H9 (cell line): Measurements from ENCODE around the gene OMG. TPM values are rescaled to one million over a fixed set of nuclear protein-coding genes. Genes with fewer than 3 reads are reported as not detected.

Source experiments
- DNase-seq: peaks from one replicate; pipeline ENCODE4 v3.0.0-alpha.2; 2017
- H2AFZ ChIP-seq: one replicate; pipeline ENCODE4 v1.6.1; 2013; ENCODE audit warnings: mild to moderate bottlenecking, low read length, control low read depth, moderate library complexity
- H2AK5ac ChIP-seq: 2 replicates; pipeline ENCODE4 v1.6.1; 2013; ENCODE audit warnings: low read length, control low read depth, mixed read lengths; ENCODE audit not compliant: insufficient read length
- H2BK120ac ChIP-seq: one replicate; pipeline ENCODE4 v1.6.1; 2013; ENCODE audit warnings: low read depth, mild to moderate bottlenecking, low read length, control low read depth, inconsistent platforms; ENCODE audit not compliant: poor library complexity, severe bottlenecking
- H2BK12ac ChIP-seq: 2 replicates; pipeline ENCODE4 v1.6.1; 2013; ENCODE audit warnings: low read length, control low read depth, mixed read lengths, low read depth; ENCODE audit not compliant: insufficient read length
- H2BK15ac ChIP-seq: 2 replicates; pipeline ENCODE4 v1.6.1; 2013; ENCODE audit warnings: low read depth, low read length, control low read depth
- H2BK20ac ChIP-seq: one replicate; pipeline ENCODE4 v1.6.1; 2013; ENCODE audit warnings: low read depth, mild to moderate bottlenecking, low read length, control low read depth, inconsistent platforms; ENCODE audit not compliant: poor library complexity, severe bottlenecking
- H2BK5ac ChIP-seq: 2 replicates; pipeline ENCODE4 v1.6.1; 2013; ENCODE audit warnings: low read length, control low read depth, mixed read lengths; ENCODE audit not compliant: insufficient read length
- H3K14ac ChIP-seq: 2 replicates; pipeline ENCODE4 v1.6.1; 2013; ENCODE audit warnings: low read length, control low read depth; ENCODE audit not compliant: insufficient read depth
- H3K18ac ChIP-seq: 2 replicates; pipeline ENCODE4 v1.6.1; 2013; ENCODE audit warnings: low read depth, mild to moderate bottlenecking, mixed read lengths, low read length, control low read depth; ENCODE audit not compliant: insufficient read length
- H3K23ac ChIP-seq: 2 replicates; pipeline ENCODE4 v1.6.1; 2013; ENCODE audit warnings: low read length, control low read depth, mixed read lengths, low read depth; ENCODE audit not compliant: insufficient read length
- H3K23me2 ChIP-seq: 2 replicates; pipeline ENCODE4 v1.6.1; 2013; ENCODE audit warnings: low read depth, mild to moderate bottlenecking, mixed read lengths, low read length, control low read depth; ENCODE audit not compliant: insufficient read length, poor library complexity, severe bottlenecking
- H3K27ac ChIP-seq: 2 replicates; pipeline ENCODE4 v1.5.1; 2013; ENCODE audit warnings: low read length, control low read depth, mixed read lengths, low read depth; ENCODE audit not compliant: insufficient read length
- H3K27me3 ChIP-seq: 2 replicates; pipeline ENCODE4 v1.6.1; 2013; ENCODE audit warnings: low read length, control low read depth, inconsistent platforms; ENCODE audit not compliant: insufficient read depth
- H3K4ac ChIP-seq: 2 replicates; pipeline ENCODE4 v1.6.1; 2013; ENCODE audit warnings: low read depth, mild to moderate bottlenecking, control low read depth, inconsistent platforms, low read length, moderate library complexity
- H3K4me1 ChIP-seq: 2 replicates; pipeline ENCODE4 v1.6.1; 2013; ENCODE audit warnings: low read length, control low read depth, inconsistent platforms; ENCODE audit not compliant: insufficient read depth
- H3K4me2 ChIP-seq: 2 replicates; pipeline ENCODE4 v1.6.1; 2013; ENCODE audit warnings: low read length, control low read depth, mixed read lengths; ENCODE audit not compliant: insufficient read length, insufficient read depth
- H3K56ac ChIP-seq: 2 replicates; pipeline ENCODE4 v1.6.1; 2013; ENCODE audit warnings: low read depth, mild to moderate bottlenecking, mixed read lengths, low read length, control low read depth; ENCODE audit not compliant: insufficient read length
- H3K79me1 ChIP-seq: 2 replicates; pipeline ENCODE4 v1.6.1; 2013; ENCODE audit warnings: low read depth, mild to moderate bottlenecking, moderate library complexity, low read length, control low read depth, inconsistent platforms; ENCODE audit not compliant: insufficient read depth, poor library complexity, severe bottlenecking
- H3K79me2 ChIP-seq: 2 replicates; pipeline ENCODE4 v1.6.1; 2013; ENCODE audit warnings: low read length, control low read depth, inconsistent platforms; ENCODE audit not compliant: insufficient read depth
- H3K9ac ChIP-seq: 2 replicates; pipeline ENCODE4 v1.6.1; 2013; ENCODE audit warnings: low read length, control low read depth, mixed read lengths; ENCODE audit not compliant: insufficient read length; ENCODE audit errors: extremely low read depth
- H3K9me3 ChIP-seq: one replicate; pipeline ENCODE4 v1.6.1; 2013; ENCODE audit warnings: low read depth, low read length, inconsistent platforms; ENCODE audit not compliant: control insufficient read depth
- H3T11ph ChIP-seq: one replicate; pipeline ENCODE4 v1.6.1; 2013; ENCODE audit warnings: mild to moderate bottlenecking, low read length, control low read depth, inconsistent platforms
- H4K20me1 ChIP-seq: one replicate; pipeline ENCODE4 v1.6.1; 2013; ENCODE audit not compliant: control insufficient read depth, insufficient read length, insufficient read depth
- H4K5ac ChIP-seq: 2 replicates; pipeline ENCODE4 v1.6.1; 2013; ENCODE audit warnings: low read depth, mild to moderate bottlenecking, mixed read lengths, low read length, control low read depth; ENCODE audit not compliant: insufficient read length
- H4K8ac ChIP-seq: replicated peaks from 2 replicates; pipeline ENCODE4 v1.6.1; 2013; ENCODE audit warnings: low read length, control low read depth, mixed read lengths, low read depth; ENCODE audit not compliant: insufficient read length
- H4K91ac ChIP-seq: 2 replicates; pipeline ENCODE4 v1.6.1; 2013; ENCODE audit warnings: low read depth, mild to moderate bottlenecking, moderate library complexity, mixed read lengths, low read length, control low read depth; ENCODE audit not compliant: insufficient read length
- H3K27ac Mint-ChIP-seq, 3 experiments: 2 replicates in 2 of 3; 3 replicates in 1 of 3; pipeline ENCODE4 v1.8.0; 2020 to 2021; ENCODE audit warnings: mixed read lengths in 3 of 3, mild to moderate bottlenecking in 1 of 3, moderate library complexity in 1 of 3
- H3K27me3 Mint-ChIP-seq: 2 replicates; pipeline ENCODE4 v1.8.0; 2021; ENCODE audit warnings: low read depth, mild to moderate bottlenecking, moderate library complexity, mixed read lengths
- H3K36me3 Mint-ChIP-seq, 3 experiments: 2 replicates in 2 of 3; 3 replicates in 1 of 3; pipeline ENCODE4 v1.8.0; 2020 to 2021; ENCODE audit warnings: low read depth in 3 of 3, mixed read lengths in 3 of 3; ENCODE audit not compliant: insufficient read depth in 1 of 3
- H3K4me1 Mint-ChIP-seq, 2 experiments: 2 replicates each; pipeline ENCODE4 v1.8.0; 2020; ENCODE audit warnings: mixed read lengths in 2 of 2
- H3K4me3 Mint-ChIP-seq, 2 experiments: 2 replicates in 1 of 2; 3 replicates in 1 of 2; pipeline ENCODE4 v1.8.0; 2020 to 2021; ENCODE audit warnings: mild to moderate bottlenecking in 2 of 2, mixed read lengths in 2 of 2, moderate library complexity in 1 of 2
- H3K9me3 Mint-ChIP-seq, 2 experiments: 2 replicates in 1 of 2; 3 replicates in 1 of 2; pipeline ENCODE4 v1.8.0; 2020; ENCODE audit warnings: mild to moderate bottlenecking in 2 of 2, mixed read lengths in 2 of 2, moderate library complexity in 1 of 2
- total RNA-seq: library from RNA; stranded (reverse); gene quantifications from 2 replicates; pipeline ENCODE4 v1.2.1, GENCODE V29; 2021
- TF ChIP-seq, protein P1 (sequence below): fragments of 200-600 bp; sonication (generic); conservative IDR thresholded peaks from 3 replicates; pipeline ENCODE4 v1.8.0; 2021; ENCODE audit warnings: antibody characterized with exemption, mild to moderate bottlenecking

The OMG gene
- total RNA-seq, 1 experiment from 2014 or later: not detected

DNA sequence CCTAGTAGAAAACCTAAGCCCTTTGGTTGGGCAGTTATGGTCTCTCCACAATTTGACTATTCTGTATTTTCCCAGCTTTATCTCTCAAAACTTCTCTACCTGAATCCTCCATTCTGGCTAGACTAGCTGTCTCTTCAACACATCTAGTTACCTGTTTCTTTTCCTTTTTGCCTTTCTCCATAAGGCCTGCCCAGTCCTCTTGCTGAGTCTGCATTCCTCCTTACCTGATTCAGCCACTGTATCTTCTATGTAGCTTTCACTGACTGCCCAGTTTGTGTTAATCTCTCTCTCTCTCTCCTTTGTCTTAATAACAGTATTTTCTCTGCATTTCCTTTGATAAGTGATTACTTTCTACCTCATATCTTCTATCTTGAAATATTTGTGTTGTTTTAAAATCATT is 26.5 kb upstream of the OMG start:
- H4K91ac ChIP-seq: no peak overlapping the region
- no peaks in the 10 kb centered on the region for H3K79me2 ChIP-seq
- Mint-ChIP-seq H3K4me1 (0 out of 4 replicates have a peak, but pooled peaks cover 0 to 3% of the 10 kb centered on the region in 2 experiments), H3K36me3 (peaks cover 0 to 23% (median 4%) of the 10 kb centered on the region in 3 experiments; a peak in 3 of 7 replicates), H3K27me3 (no peaks in the 10 kb centered on the region), H3K9me3 (no peaks in the 10 kb centered on the region), H3K27ac (peak overlapping the region in 2 of 3 experiments; percentile 10 to 17; a peak in 2 of 7 replicates), H3K4me3 (no peak overlapping the region)
- H2BK20ac ChIP-seq: no peak overlapping the region
- H2BK15ac ChIP-seq: no peak overlapping the region
- no peaks in the 10 kb centered on the region for H3K4me1 ChIP-seq
- no peak overlapping the region for H2AK5ac ChIP-seq
- no peak overlapping the region for H2BK5ac ChIP-seq
- no peak overlapping the region for H4K8ac ChIP-seq
- TF ChIP-seq, protein P1, sequence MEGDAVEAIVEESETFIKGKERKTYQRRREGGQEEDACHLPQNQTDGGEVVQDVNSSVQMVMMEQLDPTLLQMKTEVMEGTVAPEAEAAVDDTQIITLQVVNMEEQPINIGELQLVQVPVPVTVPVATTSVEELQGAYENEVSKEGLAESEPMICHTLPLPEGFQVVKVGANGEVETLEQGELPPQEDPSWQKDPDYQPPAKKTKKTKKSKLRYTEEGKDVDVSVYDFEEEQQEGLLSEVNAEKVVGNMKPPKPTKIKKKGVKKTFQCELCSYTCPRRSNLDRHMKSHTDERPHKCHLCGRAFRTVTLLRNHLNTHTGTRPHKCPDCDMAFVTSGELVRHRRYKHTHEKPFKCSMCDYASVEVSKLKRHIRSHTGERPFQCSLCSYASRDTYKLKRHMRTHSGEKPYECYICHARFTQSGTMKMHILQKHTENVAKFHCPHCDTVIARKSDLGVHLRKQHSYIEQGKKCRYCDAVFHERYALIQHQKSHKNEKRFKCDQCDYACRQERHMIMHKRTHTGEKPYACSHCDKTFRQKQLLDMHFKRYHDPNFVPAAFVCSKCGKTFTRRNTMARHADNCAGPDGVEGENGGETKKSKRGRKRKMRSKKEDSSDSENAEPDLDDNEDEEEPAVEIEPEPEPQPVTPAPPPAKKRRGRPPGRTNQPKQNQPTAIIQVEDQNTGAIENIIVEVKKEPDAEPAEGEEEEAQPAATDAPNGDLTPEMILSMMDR: no peak
- no peak overlapping the region for H3K9ac ChIP-seq
- no peak overlapping the region for H3K14ac ChIP-seq
- no peak overlapping the region for H3K4ac ChIP-seq
- H3K18ac ChIP-seq: no peak overlapping the region
- no peak overlapping the region for H3K27ac ChIP-seq
- H3T11ph ChIP-seq: no peak overlapping the region
- H3K56ac ChIP-seq: no peak overlapping the region
- H3K4me2 ChIP-seq: no peak overlapping the region
- no peaks in the 10 kb centered on the region for H4K20me1 ChIP-seq
- no peak overlapping the region for H3K23ac ChIP-seq
- no peak for DNase-seq
- no peak overlapping the region for H4K5ac ChIP-seq
- H2AFZ ChIP-seq: no peak overlapping the region
- H3K27me3 ChIP-seq: no peaks in the 10 kb centered on the region
- H3K79me1 ChIP-seq: no peaks in the 10 kb centered on the region
- no peak overlapping the region for H2BK120ac ChIP-seq
- H3K9me3 ChIP-seq: no peaks in the 10 kb centered on the region
- H2BK12ac ChIP-seq: no peak overlapping the region
- no peaks in the 10 kb centered on the region for H3K23me2 ChIP-seq
